CD1c-positive myeloid dendritic cell (primary cell): Measurements from ENCODE around the gene CARD11.
"Not testable (repeated sequence)": the region's sequence is repeated elsewhere in the genome, so short reads cannot be mapped to it uniquely, and the experiment has no call there.

Experiments used
- DNase-seq: peaks from one replicate; pipeline ENCODE4 v3.0.0-alpha.2; 2016; ENCODE audit errors: extremely low spot score

CARD11 gene

DNA sequence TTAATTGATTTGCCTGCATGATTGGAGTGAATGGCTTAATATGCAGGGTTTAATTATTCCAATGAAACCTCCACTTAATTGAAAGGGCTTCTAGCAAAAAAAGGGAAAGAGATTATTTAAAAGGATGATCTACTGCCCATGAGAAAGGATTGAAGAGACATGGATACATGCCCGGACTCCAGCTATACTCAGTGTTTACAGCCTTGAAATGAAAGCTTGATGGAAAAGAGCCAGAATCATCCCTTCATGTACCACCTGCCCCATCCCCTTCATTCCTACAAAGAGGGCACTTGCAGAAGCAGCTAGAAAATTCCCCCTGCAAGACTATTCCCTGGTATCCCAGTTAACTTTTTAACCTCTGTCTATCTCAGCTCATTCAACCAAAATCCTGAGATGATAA, 78.4 kb downstream of the CARD11 start:
- DNase-seq, result no peak

DNA sequence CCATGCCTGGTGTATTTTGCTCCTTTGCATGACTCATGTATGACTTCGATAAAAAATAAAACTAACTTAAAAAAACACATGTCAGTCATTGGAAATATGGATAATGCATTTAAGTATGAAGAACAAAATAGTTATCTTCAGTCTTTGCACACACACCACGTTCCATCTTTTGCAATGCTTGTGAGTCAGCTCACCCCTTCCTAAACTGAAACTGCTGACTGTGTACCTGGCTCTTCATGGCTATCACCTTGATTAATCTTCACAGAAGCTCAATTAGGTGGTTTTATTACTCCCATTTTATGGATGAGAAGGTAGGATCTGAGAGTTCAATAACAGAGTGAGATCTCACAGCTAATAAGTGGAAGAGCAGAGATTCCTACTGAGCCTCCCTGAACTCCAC, 79.5 kb downstream of the CARD11 start:
- no peak for DNase-seq

DNA sequence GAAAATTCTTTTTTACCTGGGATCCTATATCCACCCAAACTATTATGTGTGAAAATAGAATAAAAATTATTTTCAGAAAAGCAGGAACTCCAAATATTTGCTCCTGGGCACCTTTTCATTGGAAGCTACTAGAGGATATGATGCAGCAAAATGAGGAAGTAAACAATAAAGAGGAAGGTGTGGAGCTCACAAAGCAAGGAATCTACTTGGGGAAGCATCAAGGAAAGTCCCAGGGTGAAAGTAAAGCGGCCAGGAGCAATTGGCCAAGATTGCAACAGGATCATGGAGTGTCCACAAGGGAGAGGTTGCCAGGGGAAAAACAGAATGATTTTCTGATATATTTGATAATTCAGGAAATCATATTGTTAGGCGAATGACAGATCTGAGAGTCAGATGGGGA, 80.8 kb downstream of the CARD11 start:
- DNase-seq, result peak; percentile 78

DNA sequence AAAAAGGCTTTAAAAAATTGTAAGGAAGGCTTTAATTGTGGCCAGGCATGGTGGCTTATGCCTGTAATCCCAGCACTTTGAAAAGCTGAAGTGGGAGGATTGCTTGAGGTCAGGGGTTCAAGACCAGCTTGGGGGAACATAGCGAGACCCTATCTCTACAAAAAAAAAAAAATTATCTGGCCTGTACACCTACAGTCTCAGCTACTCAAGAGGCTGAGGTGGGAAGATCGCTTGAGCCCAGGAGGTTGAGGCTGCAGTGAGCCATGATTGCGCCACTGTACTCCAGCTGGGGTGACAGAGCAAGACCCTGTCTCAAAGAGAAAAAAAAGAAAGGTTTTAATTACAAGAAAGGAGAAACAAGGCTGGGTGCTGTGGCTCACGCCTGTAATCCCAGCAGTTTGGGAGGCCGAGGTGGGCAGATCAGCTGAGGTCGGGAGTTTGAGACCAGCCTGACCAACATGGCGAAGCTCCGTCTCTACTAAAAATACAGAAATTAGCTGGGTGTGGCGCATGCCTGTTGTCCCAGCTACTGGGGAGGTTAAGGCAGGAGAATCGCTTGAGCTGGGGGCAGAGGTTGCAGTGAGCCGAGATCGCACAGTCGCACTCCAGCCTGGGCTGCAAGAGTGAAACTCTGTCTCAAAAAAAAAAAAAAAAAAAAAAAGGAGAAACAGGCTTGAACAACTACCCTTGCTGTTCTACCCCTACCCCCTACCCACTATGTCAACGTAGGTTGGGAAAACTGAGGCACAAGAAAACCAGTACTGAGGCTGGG, 83.7 kb downstream of the CARD11 start:
- DNase-seq, result no peak

DNA sequence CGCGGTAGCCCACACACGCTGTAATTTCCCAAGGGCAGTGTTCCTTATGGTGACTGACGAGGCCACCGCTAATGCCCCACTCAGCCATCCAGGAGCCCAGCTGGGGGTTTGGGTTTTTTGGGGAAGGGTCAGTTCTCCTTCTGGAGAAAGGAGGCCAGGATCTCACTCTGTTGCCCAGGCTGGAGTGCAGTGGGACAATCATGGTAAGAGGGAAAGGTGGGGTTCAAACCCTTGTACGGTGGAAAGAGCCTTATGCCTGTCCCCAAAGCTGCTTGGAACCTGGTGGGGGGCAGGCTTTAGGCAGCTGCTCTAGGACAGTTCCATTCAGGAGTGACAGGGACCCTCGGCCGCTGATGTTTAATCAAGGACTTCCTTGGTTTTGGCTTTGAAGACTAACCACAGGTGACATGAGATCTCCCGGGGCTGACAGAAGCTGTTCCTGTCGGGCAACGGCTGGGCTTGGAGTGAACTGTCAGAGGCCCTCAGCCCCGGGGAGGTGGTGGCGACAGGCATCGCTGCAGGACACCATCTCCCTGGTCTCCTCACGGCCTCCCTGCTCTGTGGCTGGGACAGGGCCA, 84.5 kb downstream of the CARD11 start:
- DNase-seq, result no peak

DNA sequence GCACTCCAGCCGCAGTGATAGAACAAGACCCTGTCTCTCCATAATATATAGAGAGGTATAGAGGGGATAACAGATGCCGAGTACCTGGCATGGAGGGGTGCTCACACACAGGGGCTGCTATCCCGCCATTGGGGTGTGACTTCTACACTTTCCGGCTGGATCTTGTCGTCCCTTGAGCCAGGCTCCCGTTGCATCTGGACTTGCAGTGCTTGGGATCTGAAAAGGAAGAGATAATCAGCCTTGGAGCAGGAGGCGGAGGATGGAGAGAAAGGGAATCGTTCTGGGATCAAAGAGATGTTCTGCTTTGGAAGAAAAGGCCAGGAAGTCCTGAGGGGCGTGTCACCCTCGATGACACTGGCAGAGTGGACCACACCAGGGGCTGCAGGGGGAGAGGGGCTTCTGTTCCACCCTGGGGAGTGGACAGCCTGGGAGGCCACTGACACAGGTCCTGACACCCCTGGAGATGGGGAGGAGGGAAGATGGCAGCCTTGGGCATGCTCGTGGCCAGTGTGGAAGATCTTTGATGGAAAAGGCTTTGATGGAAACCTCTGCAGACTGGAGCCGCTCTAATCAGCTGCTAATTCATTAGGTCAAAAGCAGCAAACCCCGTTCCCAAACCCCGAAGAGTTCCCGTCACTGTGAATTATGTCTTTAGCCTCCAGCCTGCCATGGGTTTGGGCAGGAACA, 85.1 kb downstream of the CARD11 start:
- no peak for DNase-seq

DNA sequence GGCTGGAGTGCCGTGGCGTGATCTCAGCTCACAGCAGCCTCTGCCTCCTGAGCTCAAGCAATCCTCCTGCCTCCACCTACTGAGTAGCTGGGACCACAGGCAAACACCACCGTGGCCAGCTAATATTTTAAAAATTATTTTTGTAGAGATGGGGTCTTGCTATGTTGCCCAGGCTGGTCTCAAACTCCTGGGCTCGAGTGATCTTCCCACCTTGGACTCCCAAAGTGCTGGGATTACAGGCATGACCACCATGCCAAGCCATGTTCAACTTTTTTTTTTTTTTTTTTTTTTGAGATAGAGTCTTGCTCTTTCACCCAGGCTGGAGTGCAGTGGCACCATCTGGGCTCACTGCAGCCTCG, 86.3 kb downstream of the CARD11 start:
- not testable (repeated sequence) for DNase-seq

DNA sequence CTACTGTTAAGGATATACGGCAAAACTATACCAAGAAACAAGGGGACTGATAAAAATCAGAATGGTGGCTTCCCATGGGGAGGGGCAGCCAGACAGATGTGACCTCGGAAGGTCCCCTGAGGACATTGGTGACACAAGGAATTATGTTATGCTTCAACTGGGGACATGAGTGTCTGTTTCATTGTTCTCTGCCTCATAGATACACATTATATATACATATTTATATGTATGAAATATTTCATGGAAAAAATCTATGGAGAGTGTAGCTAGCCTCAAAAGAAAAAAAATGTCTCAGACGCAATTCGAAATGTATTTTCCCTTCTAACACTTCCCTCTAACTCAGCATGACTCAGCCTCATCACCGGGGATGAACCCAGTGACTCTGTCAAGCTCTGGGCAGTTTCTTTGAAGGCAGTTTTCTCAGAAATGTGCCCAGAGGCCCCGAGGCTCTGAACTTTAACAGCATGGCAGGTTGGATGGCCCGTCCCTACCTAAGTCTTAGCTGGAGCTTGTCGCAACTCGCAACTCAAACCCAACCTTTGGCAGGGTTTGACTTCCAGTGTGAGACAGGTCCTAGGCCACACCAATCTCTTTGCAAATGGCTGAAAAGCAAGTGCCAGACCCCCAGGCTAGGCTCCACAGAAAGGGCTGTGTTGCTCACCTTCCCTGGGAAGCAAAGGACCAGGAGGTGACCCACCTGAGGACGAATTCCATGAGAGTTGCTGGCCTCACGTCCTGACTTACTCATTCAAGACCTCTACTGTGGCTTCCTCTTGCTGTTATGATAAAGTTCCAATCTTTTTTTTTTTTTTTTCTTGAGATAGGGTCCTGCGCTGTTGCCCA, 86.9 kb downstream of the CARD11 start:
- peak; percentile 83 for DNase-seq

DNA sequence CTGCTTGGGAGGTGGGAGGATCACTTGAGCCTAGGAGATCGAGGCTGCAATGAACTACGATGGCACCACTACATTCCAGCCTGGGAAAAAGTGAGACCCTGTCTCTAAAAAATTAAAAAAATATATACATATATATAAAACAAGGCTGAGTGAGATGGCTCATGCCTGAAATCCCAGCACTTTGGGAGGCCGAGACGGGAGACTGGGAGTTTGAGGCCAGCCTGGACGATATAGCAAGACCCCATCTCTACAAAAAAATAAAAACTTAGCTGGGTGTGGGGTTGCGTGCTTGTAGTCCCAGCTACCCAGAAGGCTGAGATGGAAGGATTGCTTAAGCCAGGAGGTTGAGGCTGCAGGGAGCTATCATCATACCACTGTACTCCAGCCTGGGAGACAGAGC, 87.6 kb downstream of the CARD11 start:
- no peak for DNase-seq

DNA sequence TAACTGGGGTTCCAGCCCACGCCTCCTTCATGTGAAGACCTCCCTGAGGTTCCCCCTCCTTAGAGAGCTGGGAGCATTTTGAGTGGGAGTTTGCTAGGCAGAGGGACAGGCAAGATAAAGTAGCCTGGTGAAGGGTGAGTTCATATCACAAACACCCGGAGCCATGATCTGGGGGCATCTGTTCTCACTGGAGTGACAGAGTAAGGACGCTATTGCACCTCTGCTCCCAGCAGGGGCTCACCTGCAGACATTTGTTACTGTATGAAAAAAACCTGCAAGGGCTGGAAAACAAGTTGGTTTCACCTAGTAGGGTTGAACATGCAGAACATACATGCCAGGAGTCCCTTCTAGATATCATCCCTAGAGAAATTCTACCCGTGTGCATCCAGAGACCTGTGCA, 88.4 kb downstream of the CARD11 start:
- no peak for DNase-seq

DNA sequence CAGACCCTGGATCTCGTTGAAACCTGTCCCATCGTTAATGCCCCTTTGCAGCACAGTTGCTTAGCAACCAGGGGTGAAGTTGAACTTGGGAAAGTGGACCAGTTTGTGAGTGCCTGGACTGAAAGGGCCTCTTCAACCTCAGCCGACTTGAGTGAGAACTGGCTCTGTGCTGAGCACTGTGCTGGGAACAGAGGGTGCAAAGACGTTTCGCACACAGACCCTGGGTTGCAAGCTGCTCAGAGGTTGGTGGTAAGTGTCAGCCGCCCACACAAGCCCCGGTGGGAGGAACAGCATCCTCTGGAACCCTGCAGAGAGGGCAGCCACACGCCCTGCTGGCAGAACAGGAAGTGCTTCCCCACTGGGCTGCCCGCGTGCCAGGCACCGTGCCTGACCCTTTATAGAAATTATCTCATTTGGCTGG, 89.2 kb downstream of the CARD11 start:
- DNase-seq, result peak; percentile 67

DNA sequence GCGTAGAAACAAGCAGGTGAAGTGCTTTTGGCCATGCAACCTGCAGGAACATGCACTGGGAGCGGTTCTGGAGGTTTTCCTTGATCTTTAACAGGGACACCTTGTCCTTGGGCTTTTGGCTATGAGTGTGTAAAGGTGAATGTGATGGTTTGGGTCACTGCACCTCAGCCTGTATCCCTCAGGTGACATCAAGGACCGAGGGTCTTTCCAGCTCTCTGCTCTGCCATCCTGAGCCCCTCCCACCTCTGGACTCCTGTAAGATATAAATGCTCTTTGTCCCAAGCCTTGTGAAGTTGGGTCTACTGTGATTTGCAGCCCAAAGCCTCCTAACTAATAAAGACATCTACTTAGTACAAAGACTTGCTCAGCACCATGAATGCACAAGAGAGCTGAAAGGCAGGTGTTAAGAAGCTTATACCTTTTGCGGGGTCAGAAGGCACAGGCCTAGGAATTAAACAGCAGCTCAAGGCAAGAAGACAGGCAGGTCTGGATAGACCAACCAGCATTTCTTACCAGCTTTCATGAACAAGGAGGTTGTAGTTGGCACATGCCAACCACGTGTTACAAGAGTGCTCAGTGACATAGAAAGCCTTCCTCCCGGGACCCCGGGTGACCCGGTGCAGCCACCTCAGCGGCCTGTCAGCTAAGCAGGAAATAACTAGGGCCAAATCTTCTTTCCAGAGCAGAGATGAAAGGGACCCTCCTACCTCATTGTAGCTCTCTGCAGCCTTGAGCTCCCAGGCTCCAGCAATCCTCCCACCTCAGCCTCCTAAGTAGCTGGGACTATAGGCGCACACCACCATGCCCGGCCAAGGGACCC, 89.9 kb downstream of the CARD11 start:
- no peak for DNase-seq

DNA sequence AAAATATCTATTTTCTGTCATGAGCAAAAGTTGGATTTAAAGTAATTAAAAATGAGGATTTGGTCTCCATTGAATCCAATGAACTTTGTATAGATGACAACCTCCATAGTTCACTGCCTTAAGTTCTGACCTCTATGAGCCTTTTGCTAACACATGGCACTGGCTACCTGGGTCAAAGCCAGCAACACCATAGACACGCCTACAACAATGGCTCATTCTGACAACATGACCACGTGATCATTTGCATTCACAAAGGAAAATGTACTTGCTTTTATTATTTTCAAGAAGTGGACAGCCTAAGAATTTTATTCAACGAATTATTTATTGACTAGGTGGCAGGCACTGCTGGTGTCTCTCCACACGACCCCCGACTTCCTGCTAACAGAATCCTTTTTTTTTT, 90.6 kb downstream of the CARD11 start:
- peak; percentile 19 for DNase-seq

DNA sequence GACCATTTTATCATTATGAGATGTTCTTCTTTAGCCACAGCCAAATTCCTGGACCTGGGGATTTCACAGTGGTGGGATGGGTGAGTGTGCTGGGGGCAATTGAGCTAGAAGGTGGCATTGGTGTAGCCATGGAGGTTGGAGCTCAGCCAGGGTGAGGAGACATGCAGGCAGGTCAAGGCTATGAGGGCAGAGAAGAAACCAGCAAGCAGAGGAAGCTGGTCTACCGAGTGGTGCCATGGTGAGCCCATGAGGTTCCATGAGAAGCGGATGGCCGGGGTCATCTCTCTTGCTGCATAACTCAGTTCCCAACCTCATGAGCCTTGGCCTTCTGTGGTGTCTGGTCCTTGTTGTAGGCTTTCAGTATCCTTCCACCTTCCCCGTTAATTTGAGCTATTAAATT, 91.4 kb downstream of the CARD11 start:
- DNase-seq, result no peak

DNA sequence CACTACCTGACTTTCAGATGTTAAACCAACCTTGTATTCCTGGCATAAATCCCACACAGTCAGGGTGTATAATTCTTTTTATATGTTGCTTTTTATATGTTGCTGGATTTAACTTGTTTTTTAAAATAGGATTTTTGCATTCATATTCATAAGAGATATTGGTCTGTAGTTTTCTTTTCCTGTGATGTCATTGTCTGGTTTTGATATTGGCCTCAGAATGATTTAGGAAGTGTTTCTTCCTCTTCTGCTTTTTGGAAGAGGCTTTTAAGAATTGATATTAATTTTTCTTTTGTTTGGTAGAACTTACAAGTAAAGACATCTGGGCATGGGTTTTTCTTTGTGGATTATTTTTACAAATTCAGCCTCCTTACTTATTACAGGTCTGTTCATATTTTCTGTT, 93.1 kb downstream of the CARD11 start:
- peak; percentile 74 for DNase-seq

DNA sequence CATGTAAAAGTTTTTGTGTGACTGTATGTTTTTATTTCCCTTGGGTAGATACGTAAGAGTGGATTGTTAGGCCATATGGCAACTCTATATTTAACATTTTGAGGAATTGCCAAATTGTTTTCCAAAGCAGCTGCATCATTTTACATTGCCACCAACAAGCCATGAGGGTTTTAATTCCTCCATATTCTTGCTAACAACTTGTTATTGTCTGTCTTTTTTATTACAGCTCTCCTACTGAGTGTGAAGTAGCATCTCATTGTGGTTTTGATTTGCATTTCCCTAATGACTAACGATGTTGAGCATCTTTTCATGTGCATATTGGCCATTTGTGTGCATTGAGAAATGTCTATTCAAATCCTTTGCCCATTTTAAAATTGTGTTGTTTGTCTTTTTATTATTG, 94.9 kb downstream of the CARD11 start:
- no peak for DNase-seq

DNA sequence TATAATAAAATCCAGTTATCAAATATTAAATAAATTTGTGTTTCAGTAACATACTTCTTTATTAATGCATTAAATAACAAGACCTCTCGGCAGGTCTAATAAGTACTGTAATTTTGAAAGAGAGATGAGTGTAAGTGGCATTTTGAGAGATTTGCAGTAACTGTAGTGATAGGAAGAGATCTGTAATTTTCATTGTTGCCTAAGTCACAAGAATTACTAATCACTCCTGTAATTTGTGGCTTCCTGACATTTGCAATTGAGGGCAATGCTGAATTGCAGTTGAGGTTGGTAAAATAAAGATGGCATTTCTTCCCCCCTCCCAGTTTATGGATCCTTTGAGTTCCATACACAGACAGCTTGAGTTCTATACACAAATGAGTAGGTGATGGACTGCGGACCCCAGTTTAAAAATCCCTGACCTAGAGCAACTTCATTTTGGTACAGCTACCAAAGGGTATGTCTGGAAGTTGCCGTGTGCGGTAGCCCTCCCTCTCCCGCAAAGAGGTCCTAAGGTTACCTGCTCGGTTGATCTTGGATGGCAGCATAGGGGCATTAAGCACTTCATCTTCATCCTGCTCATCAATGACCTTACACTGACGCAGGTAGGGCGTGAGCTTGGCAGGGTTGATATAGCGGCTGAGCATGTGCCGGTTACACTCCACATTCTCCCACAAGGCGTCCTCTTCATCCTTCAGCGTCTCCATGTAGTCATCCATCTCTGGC, 96.4 kb downstream of the CARD11 start:
- DNase-seq, result no peak

DNA sequence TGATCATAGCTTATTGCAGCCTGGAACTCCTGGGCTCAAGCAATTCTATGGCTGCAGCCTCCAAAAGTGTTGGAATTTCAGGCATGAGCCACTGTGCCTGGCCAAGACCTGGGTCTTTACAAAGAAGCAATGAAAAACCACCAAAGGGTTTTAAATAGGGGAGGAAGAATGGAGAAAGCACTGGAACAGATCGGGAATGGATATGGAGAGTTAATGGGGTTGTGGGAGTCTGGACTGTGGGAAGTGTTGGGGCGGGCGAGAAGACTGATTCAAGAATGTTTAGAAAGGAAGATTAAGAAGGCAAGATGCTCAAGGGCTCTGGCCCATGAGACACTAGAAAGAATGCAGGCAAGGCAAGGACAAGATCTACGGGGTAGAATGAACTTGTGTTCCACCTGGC, 98.5 kb downstream of the CARD11 start:
- no peak for DNase-seq

DNA sequence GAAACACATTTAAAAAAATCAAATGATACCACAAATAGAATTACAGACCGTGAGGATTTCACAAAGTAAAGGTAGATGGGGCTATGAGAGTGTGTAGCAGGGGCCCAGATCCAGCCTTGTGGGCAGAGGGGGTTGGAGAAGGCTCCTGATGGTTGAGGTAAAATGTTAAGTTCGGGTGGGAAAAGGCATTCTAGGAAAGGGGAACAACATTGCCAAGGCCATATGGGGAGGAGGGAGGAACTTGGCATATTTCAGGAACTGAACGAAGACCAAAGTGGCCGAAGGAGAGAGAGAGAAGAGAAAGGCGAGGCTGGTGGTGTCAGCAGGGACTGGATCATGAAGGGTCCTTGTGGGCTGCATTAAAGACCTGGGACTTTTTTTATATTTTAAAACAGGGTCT, 98.9 kb downstream of the CARD11 start:
- peak; percentile 73 for DNase-seq

DNA sequence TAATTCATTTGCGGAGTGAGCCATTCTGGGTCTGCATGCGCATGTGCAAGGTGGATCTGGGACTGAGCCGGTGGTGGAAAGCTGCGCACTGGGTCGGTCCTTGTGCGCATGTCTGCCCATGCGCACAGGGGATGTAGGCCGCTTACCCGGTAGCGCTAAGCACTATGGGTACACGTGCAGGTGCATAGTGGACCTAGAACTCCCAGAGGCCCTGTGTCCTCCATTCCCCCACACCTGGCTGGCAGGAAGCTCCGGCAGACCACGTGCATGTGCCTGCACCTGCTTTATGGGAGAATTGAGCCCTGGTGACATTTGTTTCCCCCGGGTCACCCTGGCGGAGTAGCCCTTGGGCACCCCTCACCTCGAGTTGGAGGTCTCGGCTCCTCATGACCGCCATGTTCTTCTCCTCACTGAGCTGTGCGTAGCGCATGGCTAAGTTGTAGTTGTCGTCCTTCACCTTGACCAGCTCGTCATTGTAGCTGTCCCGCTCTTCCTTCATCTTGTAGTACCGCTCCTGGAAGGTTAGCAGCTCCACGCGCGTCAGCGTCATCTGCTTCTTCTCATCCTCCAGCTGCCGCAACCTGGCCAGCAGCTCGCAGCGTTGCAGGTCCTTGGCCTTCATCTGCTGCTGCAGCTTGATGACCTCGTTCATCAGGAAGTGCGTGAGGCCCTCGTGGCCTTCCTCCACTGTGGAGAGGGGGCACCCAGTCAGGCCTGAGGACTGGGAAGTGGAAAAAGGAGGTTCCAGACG, 99.6 kb downstream of the CARD11 start:
- no peak for DNase-seq
